Thymus (tissue), 11 donors: ENCODE results near the gene DAP3. TPM values are rescaled to one million over a fixed set of nuclear protein-coding genes. Genes with fewer than 3 reads are reported as not detected.
"Not testable (repeated sequence)": the region's sequence is repeated elsewhere in the genome, so short reads cannot be mapped to it uniquely, and the experiment has no call there.

Source experiments
- DNase-seq, 9 donors: peaks; one replicate each; pipeline ENCODE4 v3.0.0-alpha.2; 2013; ENCODE audit warnings: low spot score in 9 of 9, low read depth in 6 of 9, missing footprints in 1 of 9
- H3K27ac ChIP-seq, 2 donors: one replicate each; pipeline ENCODE4 v1.5.1; 2013; ENCODE audit warnings: control low read depth in 1 of 2, low read depth in 1 of 2, low read length in 1 of 2, mild to moderate bottlenecking in 1 of 2, moderate library complexity in 1 of 2
- H3K27me3 ChIP-seq, 2 donors: one replicate each; pipeline ENCODE4 v1.5.1; 2013; ENCODE audit warnings: low read length in 1 of 2; ENCODE audit not compliant: control insufficient read depth in 2 of 2, insufficient read depth in 1 of 2
- H3K36me3 ChIP-seq, 2 donors: one replicate each; pipeline ENCODE4 v1.5.1; 2013; ENCODE audit warnings: low read length in 1 of 2, mild to moderate bottlenecking in 1 of 2, moderate library complexity in 1 of 2; ENCODE audit not compliant: control insufficient read depth in 2 of 2, insufficient read depth in 2 of 2
- H3K4me1 ChIP-seq, 2 donors: one replicate each; pipeline ENCODE4 v1.5.1; 2013; ENCODE audit warnings: low read length in 2 of 2; ENCODE audit not compliant: control insufficient read depth in 2 of 2, insufficient read depth in 2 of 2
- H3K4me3 ChIP-seq, 2 donors: one replicate each; pipeline ENCODE4 v1.5.1; 2013; ENCODE audit warnings: low read length in 2 of 2, control low read depth in 1 of 2, mild to moderate bottlenecking in 1 of 2
- H3K9me3 ChIP-seq, 2 donors: one replicate each; pipeline ENCODE4 v1.5.1; 2013; ENCODE audit warnings: low read length in 1 of 2, mild to moderate bottlenecking in 1 of 2; ENCODE audit not compliant: control insufficient read depth in 2 of 2, insufficient read depth in 1 of 2
- WGBS: extraction: QIAGEN DNeasy Blood & Tissue Kit; methylation state at CpG from one replicate; pipeline ENCODE4 v1.1.7; 2013; 5-methylcytosine and 5-hydroxymethylcytosine counted together
- polyA plus RNA-seq: library from polyadenylated mRNA; stranded (reverse); fragments of 200-250 nt; gene quantifications from one replicate; pipeline ENCODE4 v1.2.3, GENCODE V29; 2013
- total RNA-seq: library from RNA; stranded (reverse); fragments of 120-200 nt; gene quantifications from one replicate; pipeline ENCODE4 v1.2.4, GENCODE V29; 2013
- donor health status: healthy.

Gene DAP3
- total and polyA plus RNA-seq, 2 donors, result 63.7 to 156 TPM

DNA sequence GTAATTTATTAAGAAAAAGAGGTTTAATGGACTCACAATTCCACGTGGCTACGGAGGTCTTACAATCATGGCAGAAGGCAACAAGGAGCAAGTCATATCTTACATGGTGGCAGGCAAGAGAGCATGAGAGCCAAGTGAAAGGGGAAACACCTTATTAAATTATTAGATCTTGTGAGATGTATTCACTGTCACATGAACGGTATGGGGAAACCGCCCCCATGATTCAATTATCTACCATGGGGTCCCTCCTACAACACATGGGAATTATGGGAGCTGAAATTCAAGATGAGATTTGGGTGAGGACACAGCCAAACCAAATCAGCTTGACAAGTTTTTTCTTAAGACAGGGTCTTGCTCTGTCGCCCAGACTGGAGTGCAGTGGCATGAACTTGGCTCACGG lies 14.3 kb downstream of the DAP3 start:
- no peaks in the 10 kb centered on the region for H3K4me1 ChIP-seq
- 97% methylated on average over 6 of the region's 6 CpGs for WGBS
- H3K9me3 ChIP-seq, result no peaks in the 10 kb centered on the region
- H3K4me3 ChIP-seq, result no peak overlapping the region
- H3K36me3 ChIP-seq, result peaks cover 0 to 2% of the 10 kb centered on the region in 2 donors
- DNase-seq, result no peak
- no peaks in the 10 kb centered on the region for H3K27me3 ChIP-seq
- no peak overlapping the region for H3K27ac ChIP-seq

- H3K27me3 ChIP-seq, DNase-seq, H3K9me3 ChIP-seq, H3K4me3 ChIP-seq, H3K27ac ChIP-seq, H3K36me3 ChIP-seq, H3K4me1 ChIP-seq: not testable (repeated sequence)
- WGBS, result 97% methylated on average over 5 of the region's 5 CpGs
These were observed 15.5 kb downstream of the DAP3 start for GRCh38 chr1:155704414-155704813.

GRCh38 chr1:155706139-155706538 lies 17.2 kb downstream of the DAP3 start:
- WGBS, result 98% methylated on average over 5 of the region's 5 CpGs
- Histone ChIP-seq H3K4me3 (no peak overlapping the region), H3K27ac (no peak overlapping the region), H3K36me3 (peaks cover 4 to 5% of the 10 kb centered on the region in 2 donors), H3K27me3 (no peaks in the 10 kb centered on the region), H3K4me1 (no peaks in the 10 kb centered on the region), H3K9me3 (peaks cover 0 to 9% of the 10 kb centered on the region in 2 donors)
- DNase-seq, result no peak

GRCh38 chr1:155709391-155709790 lies 20.5 kb downstream of the DAP3 start:
- H3K4me1 ChIP-seq, result no peaks in the 10 kb centered on the region
- peaks cover 4 to 15% of the 10 kb centered on the region in 2 donors for H3K36me3 ChIP-seq
- 98% methylated on average over 3 of the region's 3 CpGs for WGBS
- no peaks in the 10 kb centered on the region for H3K27me3 ChIP-seq
- H3K27ac ChIP-seq, result no peak overlapping the region
- H3K9me3 ChIP-seq, result peaks cover 0 to 9% of the 10 kb centered on the region in 2 donors
- DNase-seq, result no peak
- no peak overlapping the region for H3K4me3 ChIP-seq

GRCh38 chr1:155711457-155711856 lies 22.6 kb downstream of the DAP3 start:
- WGBS, result over 99% methylated on average over 3 of the region's 3 CpGs
- H3K27me3 ChIP-seq, result not testable (repeated sequence)

DNA sequence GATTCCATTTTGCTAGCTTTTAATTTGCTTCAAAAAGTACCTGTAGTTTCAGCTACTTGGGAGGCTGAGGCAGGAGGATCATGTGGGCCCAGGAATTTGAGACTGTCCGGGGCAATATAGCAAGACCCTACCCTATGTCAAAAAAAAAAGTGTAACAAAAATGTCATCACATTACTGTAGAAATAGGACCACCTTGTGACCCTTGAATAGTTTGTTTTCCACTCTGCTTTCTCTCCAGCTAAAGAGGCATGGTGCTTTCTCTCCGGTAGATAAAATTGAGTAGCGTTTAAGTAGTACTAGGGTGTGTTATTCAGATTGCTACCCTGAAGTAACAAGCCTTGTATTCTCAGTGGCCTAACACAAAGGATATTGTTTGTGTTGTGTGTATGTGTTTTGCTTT lies 23.7 kb downstream of the DAP3 start:
- H3K9me3 ChIP-seq, H3K27me3 ChIP-seq, H3K27ac ChIP-seq, DNase-seq, H3K4me3 ChIP-seq, H3K4me1 ChIP-seq: not testable (repeated sequence)
- H3K36me3 ChIP-seq, result peaks cover 8 to 31% of the 10 kb centered on the region in 2 donors
- WGBS, result 96% methylated on average over 3 of the region's 3 CpGs

More at GRCh38 chr1:155711457-155711856, 22.6 kb downstream of the DAP3 start:
- peaks cover 4 to 23% of the 10 kb centered on the region in 2 donors for H3K36me3 ChIP-seq
- H3K9me3 ChIP-seq, H3K4me3 ChIP-seq, H3K27ac ChIP-seq, H3K4me1 ChIP-seq, DNase-seq: not testable (repeated sequence)

DNA sequence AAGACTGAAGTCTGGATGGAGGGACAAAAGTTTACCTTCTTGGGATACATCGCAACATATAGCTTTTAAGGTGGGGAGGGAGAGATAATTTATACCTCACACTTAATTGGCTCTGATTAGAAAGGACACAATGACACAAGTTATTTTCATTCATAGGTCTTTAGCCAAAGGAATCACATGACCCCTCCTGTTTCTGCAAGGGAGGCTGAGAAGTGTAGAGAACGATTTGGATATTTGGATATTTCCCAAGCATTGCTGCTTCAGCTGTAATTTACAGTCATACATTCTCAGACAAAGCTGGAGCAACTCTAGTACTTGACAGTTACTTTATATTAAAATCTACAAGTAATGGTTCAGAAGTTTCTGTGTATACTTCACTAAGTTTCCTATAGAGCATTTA lies 24.2 kb downstream of the DAP3 start:
- Histone ChIP-seq H3K27ac (no peak overlapping the region), H3K9me3 (peaks cover 0 to 9% of the 10 kb centered on the region in 2 donors), H3K4me1 (no peaks in the 10 kb centered on the region), H3K27me3 (no peaks in the 10 kb centered on the region), H3K4me3 (no peak overlapping the region), H3K36me3 (peaks cover 8 to 34% of the 10 kb centered on the region in 2 donors)
- DNase-seq, result no peak
- 94% methylated on average over 2 of the region's 2 CpGs for WGBS

GRCh38 chr1:155715056-155715455 lies 26.2 kb downstream of the DAP3 start:
- DNase-seq, H3K27ac ChIP-seq, H3K4me3 ChIP-seq, H3K27me3 ChIP-seq, H3K4me1 ChIP-seq, H3K9me3 ChIP-seq: not testable (repeated sequence)
- WGBS, result 98% methylated on average over 3 of the region's 3 CpGs
- peaks cover 3 to 38% of the 10 kb centered on the region in 2 donors for H3K36me3 ChIP-seq

DNA sequence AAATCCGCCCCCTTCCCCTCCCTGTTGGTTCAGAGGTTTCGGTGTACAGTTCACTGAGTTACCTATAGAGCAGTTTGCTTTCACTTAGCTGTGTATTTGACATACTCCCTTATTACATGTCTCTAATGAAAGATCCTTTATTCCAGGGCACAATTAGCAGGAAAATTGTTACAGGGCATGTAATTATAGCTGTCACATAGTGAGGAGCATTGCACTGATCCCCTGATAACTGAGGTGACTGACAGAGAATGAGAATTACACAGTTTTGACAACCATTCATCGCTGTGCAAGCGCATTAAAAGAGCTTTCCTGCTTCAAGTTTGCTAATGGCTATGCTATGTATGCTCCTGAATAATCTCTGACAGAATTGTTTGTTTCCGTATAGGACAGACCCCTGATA lies 26.9 kb downstream of the DAP3 start:
- WGBS, result 98% methylated on average over 5 of the region's 5 CpGs
- H3K27ac ChIP-seq, result no peak overlapping the region
- peaks cover 6 to 38% of the 10 kb centered on the region in 2 donors for H3K36me3 ChIP-seq

DNA sequence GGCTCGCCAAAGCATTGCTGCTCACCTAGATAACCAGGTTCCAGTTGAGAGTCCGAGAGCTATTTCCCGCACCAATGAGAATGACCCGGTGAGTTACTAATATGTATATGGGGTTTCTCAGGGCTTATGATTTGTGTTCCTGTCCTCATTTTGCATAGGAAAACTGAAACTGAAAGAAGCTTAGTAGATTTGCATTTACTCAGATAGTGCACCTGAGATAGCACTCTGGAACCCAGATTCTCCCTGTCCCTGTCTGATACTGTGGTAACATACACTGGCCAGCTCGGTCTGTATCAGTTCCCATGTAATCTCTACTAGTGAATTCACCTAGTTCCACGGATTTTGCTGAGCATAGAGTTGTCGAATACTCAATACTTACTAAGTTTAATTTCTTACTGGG lies 28.1 kb downstream of the DAP3 start:
- no peaks in the 10 kb centered on the region for H3K27me3 ChIP-seq
- 96% methylated on average over 7 of the region's 7 CpGs for WGBS
- no peaks in the 10 kb centered on the region for H3K4me1 ChIP-seq
- no peak overlapping the region for H3K4me3 ChIP-seq
- no peak for DNase-seq
- H3K27ac ChIP-seq, result no peak overlapping the region
- no peaks in the 10 kb centered on the region for H3K9me3 ChIP-seq
- peaks cover 14 to 47% of the 10 kb centered on the region in 2 donors for H3K36me3 ChIP-seq

More for the DNA sequence above, 26.9 kb downstream of the DAP3 start:
- Histone ChIP-seq H3K27me3 (no peaks in the 10 kb centered on the region), H3K4me1 (no peaks in the 10 kb centered on the region), H3K4me3 (no peak overlapping the region), H3K9me3 (no peaks in the 10 kb centered on the region)
- no peak for DNase-seq
